Activated naive CD4-positive, alpha-beta T cell treated with anti-CD3 and anti-CD28 coated beads for 36 hours (primary cell): ENCODE measurements around the gene FKBP11. TPM values are rescaled to one million over a fixed set of nuclear protein-coding genes. Genes with fewer than 3 reads are reported as not detected.

Source experiments
- CTCF ChIA-PET: fragments of 350-600 bp; sonication (Branson Sonifier 250); formaldehyde crosslinking; loops from one replicate; lab custom pipeline; 2021; ENCODE audit warnings: antibody characterized with exemption; lab: Charles Lee
- DNase-seq: peaks from one replicate; pipeline ENCODE4 v3.0.0-alpha.2; 2020
- H3K27ac Mint-ChIP-seq: one replicate; pipeline ENCODE4 v1.8.0; 2021; ENCODE audit warnings: mild to moderate bottlenecking, mixed read lengths
- H3K27me3 Mint-ChIP-seq: one replicate; pipeline ENCODE4 v1.8.0; 2021; ENCODE audit warnings: low read depth, mixed read lengths
- H3K36me3 Mint-ChIP-seq: one replicate; pipeline ENCODE4 v1.8.0; 2021; ENCODE audit warnings: low read depth, mixed read lengths
- H3K4me1 Mint-ChIP-seq: one replicate; pipeline ENCODE4 v1.8.0; 2021; ENCODE audit warnings: low read depth, mixed read lengths
- H3K4me3 Mint-ChIP-seq: one replicate; pipeline ENCODE4 v1.8.0; 2021; ENCODE audit warnings: mild to moderate bottlenecking, moderate library complexity, mixed read lengths
- H3K9me3 Mint-ChIP-seq: one replicate; pipeline ENCODE4 v1.8.0; 2021; ENCODE audit warnings: mixed read lengths
- intact Hi-C: fragments of 100-400 bp; cut with micrococcal nuclease; formaldehyde crosslinking; loops from one replicate; pipeline ENCODE4 v1.15.1; 2023
- total RNA-seq, 2 experiments: library from RNA; stranded (reverse); gene quantifications; one replicate each; pipeline ENCODE4 v1.2.3, GENCODE V29; 2021

FKBP11 gene
- total RNA-seq = 10 to 100 TPM; 49.6 to 59.8 TPM

- Mint-ChIP-seq H3K36me3 (peaks cover 28% of the 10 kb centered on the region), H3K4me3 (peak within 1 kb of the TSS; percentile 91), H3K27ac (peak within 1 kb of the TSS; percentile 96), H3K9me3 (no peaks in the 10 kb centered on the region), H3K4me1 (peaks cover 49% of the 10 kb centered on the region), H3K27me3 (no peaks in the 10 kb centered on the region)
- peak; percentile 66 for DNase-seq
- intact Hi-C loops = loop anchor here (2.0 kb wide), 1 partner anchor 61 kb away; the partner anchor contains the start of gene RND1
- CTCF ChIA-PET = interaction anchor here (0.6 to 6.0 kb wide), 14 partner anchors 10 to 129 kb away, joined by 3 to 36 read pairs (median 5); partner anchors contain the start of gene WNT1
These were observed at the start of gene FKBP11 for GRCh38 chr12:48925304-48926011. FKBP11 (minus strand) TSS chr12:48925492; CDS start chr12:48925428, 64 bp downstream.

- H3K36me3 Mint-ChIP-seq = no peaks in the 10 kb centered on the region
- peaks cover 57% of the 10 kb centered on the region for H3K27me3 Mint-ChIP-seq
- DNase-seq = peak; percentile 45
- no peak overlapping the region for H3K27ac Mint-ChIP-seq
- no peaks in the 10 kb centered on the region for H3K9me3 Mint-ChIP-seq
- H3K4me3 Mint-ChIP-seq = no peak overlapping the region
- H3K4me1 Mint-ChIP-seq = peaks cover 41% of the 10 kb centered on the region
- intact Hi-C loops = loop anchor here (10.0 kb wide), 1 partner anchor 371 kb away; the partner anchor contains the start of gene DNAJC22
- CTCF ChIA-PET = interaction anchor here (1.0 to 3.8 kb wide), 4 partner anchors 8 to 50 kb away, joined by 3 to 26 read pairs (median 4); no protein-coding TSS in a partner anchor
These were observed 48.8 kb upstream of the FKBP11 start for GRCh38 chr12:48973941-48974673.

- DNase-seq = no peak
- H3K36me3 Mint-ChIP-seq = no peaks in the 10 kb centered on the region
- peaks cover 40% of the 10 kb centered on the region for H3K4me1 Mint-ChIP-seq
- no peak overlapping the region for H3K4me3 Mint-ChIP-seq
- H3K27me3 Mint-ChIP-seq = peaks cover 52% of the 10 kb centered on the region
- intact Hi-C loops = loop anchor here (10.0 kb wide), 1 partner anchor 371 kb away; the partner anchor contains the start of gene DNAJC22
- CTCF ChIA-PET = interaction anchor here (0.6 to 3.8 kb wide), 4 partner anchors 9 to 146 kb away, joined by 3 to 26 read pairs (median 3); no protein-coding TSS in a partner anchor
- no peak overlapping the region for H3K27ac Mint-ChIP-seq
- no peaks in the 10 kb centered on the region for H3K9me3 Mint-ChIP-seq
These were observed 48.2 kb upstream of the FKBP11 start for GRCh38 chr12:48973531-48973930.

- no peak for DNase-seq
- CTCF ChIA-PET = interaction anchor here (0.6 to 3.8 kb wide), 4 partner anchors 10 to 147 kb away, joined by 3 to 26 read pairs (median 3); no protein-coding TSS in a partner anchor
- Mint-ChIP-seq H3K36me3 (no peaks in the 10 kb centered on the region), H3K4me3 (no peak overlapping the region), H3K27me3 (peaks cover 50% of the 10 kb centered on the region), H3K27ac (no peak overlapping the region), H3K9me3 (no peaks in the 10 kb centered on the region), H3K4me1 (peaks cover 40% of the 10 kb centered on the region)
- intact Hi-C loops = loop anchor here (10.0 kb wide), 1 partner anchor 372 kb away; the partner anchor contains the start of gene DNAJC22
These were observed 47.7 kb upstream of the FKBP11 start for GRCh38 chr12:48972952-48973483.

- Mint-ChIP-seq H3K27ac (no peak overlapping the region), H3K4me3 (no peak overlapping the region), H3K27me3 (peaks cover 46% of the 10 kb centered on the region), H3K9me3 (no peaks in the 10 kb centered on the region), H3K36me3 (no peaks in the 10 kb centered on the region), H3K4me1 (peaks cover 35% of the 10 kb centered on the region)
- intact Hi-C loops = loop anchor here (10.0 kb wide), 1 partner anchor 372 kb away; the partner anchor contains the start of gene DNAJC22
- DNase-seq = no peak
- CTCF ChIA-PET = interaction anchor here (0.5 to 3.8 kb wide), 3 partner anchors 15 to 112 kb away, joined by 3 to 26 read pairs (median 3); no protein-coding TSS in a partner anchor
These were observed 47.1 kb upstream of the FKBP11 start for GRCh38 chr12:48972213-48972951.

GRCh38 chr12:48970702-48971334, 45.5 kb upstream of the FKBP11 start:
- H3K9me3 Mint-ChIP-seq = no peaks in the 10 kb centered on the region
- peak overlapping the region; percentile 61 for H3K4me3 Mint-ChIP-seq
- H3K36me3 Mint-ChIP-seq = no peaks in the 10 kb centered on the region
- H3K27ac Mint-ChIP-seq = no peak overlapping the region
- H3K4me1 Mint-ChIP-seq = peaks cover 31% of the 10 kb centered on the region
- intact Hi-C loops = loop anchor here (1.0 to 10.0 kb wide), 3 partner anchors 7 to 374 kb away; partner anchors contain the start of genes ARF3, DNAJC22 and WNT1
- peaks cover 44% of the 10 kb centered on the region for H3K27me3 Mint-ChIP-seq
- CTCF ChIA-PET = interaction anchor here (0.6 to 4.0 kb wide), 7 partner anchors 8 to 49 kb away, joined by 3 to 26 read pairs (median 3); no protein-coding TSS in a partner anchor
- no peak for DNase-seq

GRCh38 chr12:48969833-48970701, 44.8 kb upstream of the FKBP11 start:
- peaks cover 42% of the 10 kb centered on the region for H3K27me3 Mint-ChIP-seq
- CTCF ChIA-PET = interaction anchor here (0.6 to 5.6 kb wide), 15 partner anchors 9 to 155 kb away, joined by 3 to 37 read pairs (median 4); partner anchors contain the start of genes ARF3 and WNT1
- no peak overlapping the region for H3K27ac Mint-ChIP-seq
- no peak overlapping the region for H3K4me3 Mint-ChIP-seq
- peak; percentile 48 for DNase-seq
- intact Hi-C loops = loop anchor here (1.0 to 10.0 kb wide), 3 partner anchors 8 to 375 kb away; partner anchors contain the start of genes ARF3, DNAJC22 and WNT1
- H3K4me1 Mint-ChIP-seq = peaks cover 31% of the 10 kb centered on the region
- H3K9me3 Mint-ChIP-seq = no peaks in the 10 kb centered on the region
- no peaks in the 10 kb centered on the region for H3K36me3 Mint-ChIP-seq

GRCh38 chr12:48969160-48969771, 44.0 kb upstream of the FKBP11 start:
- intact Hi-C loops = no loop called here
- Mint-ChIP-seq H3K4me3 (no peak overlapping the region), H3K4me1 (peaks cover 31% of the 10 kb centered on the region), H3K27ac (no peak overlapping the region), H3K36me3 (no peaks in the 10 kb centered on the region), H3K27me3 (peaks cover 37% of the 10 kb centered on the region), H3K9me3 (no peaks in the 10 kb centered on the region)
- DNase-seq = no peak
- CTCF ChIA-PET = interaction anchor here (0.6 to 5.6 kb wide), 14 partner anchors 9 to 154 kb away, joined by 3 to 37 read pairs (median 4); partner anchors contain the start of genes ARF3 and WNT1

- Mint-ChIP-seq H3K27ac (no peak overlapping the region), H3K9me3 (no peaks in the 10 kb centered on the region)
These were observed 43.2 kb upstream of the FKBP11 start for GRCh38 chr12:48968467-48968866.

More at GRCh38 chr12:48968467-48968866, 43.2 kb upstream of the FKBP11 start:
- DNase-seq = no peak
- H3K36me3 Mint-ChIP-seq = no peaks in the 10 kb centered on the region
- intact Hi-C loops = no loop called here
- H3K4me3 Mint-ChIP-seq = no peak overlapping the region
- H3K4me1 Mint-ChIP-seq = peaks cover 31% of the 10 kb centered on the region
- peaks cover 34% of the 10 kb centered on the region for H3K27me3 Mint-ChIP-seq
- CTCF ChIA-PET = interaction anchor here (0.6 to 5.6 kb wide), 10 partner anchors 10 to 121 kb away, joined by 3 to 37 read pairs (median 5); partner anchors contain the start of genes ARF3 and WNT1
